NB4 (cell line): ENCODE measurements around the gene CYP11A1.

Experiments used
- DNase-seq: peaks from one replicate; pipeline ENCODE4 v3.0.0; 2010; ENCODE audit warnings: low read depth
- H3K4me3 ChIP-seq: one replicate; pipeline ENCODE4 v1.5.1; 2011; ENCODE audit warnings: mild to moderate bottlenecking, low read depth, low read length, moderate library complexity
- MYC ChIP-seq: IDR thresholded peaks from 2 replicates; pipeline ENCODE4 v1.6.1; 2011; ENCODE audit warnings: low read depth, low read length
- POLR2A ChIP-seq: IDR thresholded peaks from 2 replicates; pipeline ENCODE4 v1.6.1; 2011; ENCODE audit warnings: mild to moderate bottlenecking; ENCODE audit not compliant: insufficient read length; ENCODE audit errors: extremely low read depth
- TF ChIP-seq, protein P1 (sequence below): IDR thresholded peaks from one replicate; pipeline ENCODE4 v1.5.1; 2012; ENCODE audit warnings: low read depth, low read length
- TF ChIP-seq, protein P2 (sequence below): IDR thresholded peaks from 2 replicates; pipeline ENCODE4 v1.6.1; 2011; ENCODE audit warnings: low read depth, low read length

Gene CYP11A1

DNA sequence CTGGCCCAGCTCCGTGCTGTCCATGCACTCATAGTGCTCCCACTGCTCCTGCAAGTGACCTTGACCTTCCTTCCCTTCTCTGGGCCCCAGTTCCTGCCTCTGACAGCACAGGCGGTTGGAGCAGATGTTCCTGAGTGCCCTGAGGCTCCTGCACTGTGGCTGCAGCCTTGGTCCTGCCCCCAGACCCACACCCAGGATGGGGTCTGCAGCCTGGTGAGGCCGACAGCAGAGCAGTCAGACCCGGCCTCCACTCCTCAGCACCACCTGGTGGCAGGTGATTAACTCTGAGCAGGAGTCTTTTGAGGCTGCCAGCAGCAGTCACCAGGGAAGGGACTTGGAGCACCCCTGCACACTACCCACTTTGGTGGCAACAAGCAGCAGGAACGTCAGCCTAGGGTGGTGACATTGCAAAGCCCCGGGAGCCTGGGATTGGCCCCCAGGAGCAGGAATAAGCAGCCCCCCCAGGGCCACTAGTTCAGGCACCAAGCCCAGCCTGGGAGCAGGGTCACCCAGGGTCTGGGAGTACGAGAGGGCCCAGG is 64.6 kb downstream of the CYP11A1 start:
- TF ChIP-seq POLR2A: no peak
- TF ChIP-seq, protein P1, sequence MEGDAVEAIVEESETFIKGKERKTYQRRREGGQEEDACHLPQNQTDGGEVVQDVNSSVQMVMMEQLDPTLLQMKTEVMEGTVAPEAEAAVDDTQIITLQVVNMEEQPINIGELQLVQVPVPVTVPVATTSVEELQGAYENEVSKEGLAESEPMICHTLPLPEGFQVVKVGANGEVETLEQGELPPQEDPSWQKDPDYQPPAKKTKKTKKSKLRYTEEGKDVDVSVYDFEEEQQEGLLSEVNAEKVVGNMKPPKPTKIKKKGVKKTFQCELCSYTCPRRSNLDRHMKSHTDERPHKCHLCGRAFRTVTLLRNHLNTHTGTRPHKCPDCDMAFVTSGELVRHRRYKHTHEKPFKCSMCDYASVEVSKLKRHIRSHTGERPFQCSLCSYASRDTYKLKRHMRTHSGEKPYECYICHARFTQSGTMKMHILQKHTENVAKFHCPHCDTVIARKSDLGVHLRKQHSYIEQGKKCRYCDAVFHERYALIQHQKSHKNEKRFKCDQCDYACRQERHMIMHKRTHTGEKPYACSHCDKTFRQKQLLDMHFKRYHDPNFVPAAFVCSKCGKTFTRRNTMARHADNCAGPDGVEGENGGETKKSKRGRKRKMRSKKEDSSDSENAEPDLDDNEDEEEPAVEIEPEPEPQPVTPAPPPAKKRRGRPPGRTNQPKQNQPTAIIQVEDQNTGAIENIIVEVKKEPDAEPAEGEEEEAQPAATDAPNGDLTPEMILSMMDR: peak; percentile 66
- DNase-seq: peak; percentile 53
- no peak overlapping the region for H3K4me3 ChIP-seq

GRCh38 chr15:74301583-74302361 is 65.7 kb downstream of the CYP11A1 start:
- no peak overlapping the region for H3K4me3 ChIP-seq
- TF ChIP-seq, protein P2, sequence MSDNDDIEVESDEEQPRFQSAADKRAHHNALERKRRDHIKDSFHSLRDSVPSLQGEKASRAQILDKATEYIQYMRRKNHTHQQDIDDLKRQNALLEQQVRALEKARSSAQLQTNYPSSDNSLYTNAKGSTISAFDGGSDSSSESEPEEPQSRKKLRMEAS: no peak
- TF ChIP-seq MYC (no peak), POLR2A (no peak)
- TF ChIP-seq, protein P1: no peak
- DNase-seq: no peak

- DNase-seq: peak; percentile 42
- H3K4me3 ChIP-seq: no peak overlapping the region
- TF ChIP-seq, protein P1: no peak
- no peak for TF ChIP-seq MYC
- TF ChIP-seq, protein P2: no peak
- no peak for TF ChIP-seq POLR2A
These were observed 67.2 kb downstream of the CYP11A1 start for GRCh38 chr15:74300057-74300795.

GRCh38 chr15:74297887-74298286 is 69.6 kb downstream of the CYP11A1 start:
- H3K4me3 ChIP-seq: no peak overlapping the region
- DNase-seq: no peak
- TF ChIP-seq, protein P1: no peak
- no peak for TF ChIP-seq MYC
- no peak for TF ChIP-seq POLR2A
- TF ChIP-seq, protein P2: no peak

GRCh38 chr15:74295800-74296199 is 71.6 kb downstream of the CYP11A1 start:
- peak; percentile 37 for DNase-seq

More at GRCh38 chr15:74295800-74296199, 71.6 kb downstream of the CYP11A1 start:
- H3K4me3 ChIP-seq: no peak overlapping the region
- TF ChIP-seq, protein P2: no peak
- TF ChIP-seq POLR2A (no peak), MYC (no peak)
- TF ChIP-seq, protein P1: peak; percentile 6
